ENCODE data around the gene YY1.

Gene YY1

GRCh38 chr14:100317912-100318808 lies 79.2 kb downstream of the YY1 start:
- no peak for DNase-seq

GRCh38 chr14:100320157-100320856 lies 81.4 kb downstream of the YY1 start:
- DNase-seq, result no peak

- no peak for DNase-seq
These were observed 82.7 kb downstream of the YY1 start for GRCh38 chr14:100321473-100322137.

DNA sequence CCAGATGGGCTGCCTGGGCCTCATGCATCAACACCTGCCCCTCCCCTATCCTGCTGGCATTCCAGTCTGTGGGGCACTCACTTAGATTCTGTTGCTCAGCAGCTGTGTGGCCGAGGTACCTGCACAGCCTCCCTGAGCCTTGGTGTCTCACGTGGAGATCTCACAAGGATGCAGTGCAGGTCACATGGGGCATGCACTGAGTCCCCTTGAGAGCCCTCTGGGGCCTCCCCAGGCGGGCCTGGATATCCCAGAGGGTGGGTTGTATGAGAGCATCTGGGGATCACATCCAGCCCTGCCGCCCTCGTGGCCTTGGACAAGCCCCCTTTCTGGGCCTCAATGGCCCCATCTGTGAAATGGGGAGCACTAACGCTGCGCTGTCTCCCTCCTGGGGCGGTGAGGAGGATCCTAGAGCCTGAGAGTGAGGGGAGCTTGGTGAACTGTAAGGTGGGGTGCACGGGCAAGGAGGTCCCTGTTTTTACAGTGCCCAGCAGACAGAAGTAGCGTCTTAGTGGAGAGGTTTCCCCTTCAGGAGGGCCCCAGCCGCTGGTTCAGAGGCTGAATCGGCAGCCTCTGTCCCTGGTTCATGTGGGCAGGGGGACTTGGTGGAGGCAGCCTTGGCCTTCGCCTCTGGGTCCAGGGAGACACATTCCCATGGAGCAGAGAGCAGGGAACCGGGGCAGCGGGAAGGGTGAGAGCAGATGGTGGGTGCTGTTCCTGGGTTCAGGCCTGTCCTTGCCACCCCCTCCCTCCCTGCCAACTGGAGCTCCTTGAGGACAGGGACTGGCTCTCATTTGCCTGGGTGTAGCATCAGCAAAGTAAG lies 83.4 kb downstream of the YY1 start:
- no peak for DNase-seq

GRCh38 chr14:100323121-100323941 lies 84.4 kb downstream of the YY1 start, which contains the start of gene SLC25A47:
Gene SLC25A47 (plus strand): TSS chr14:100323339. CDS start chr14:100323415, 76 bp downstream.
- DNase-seq, result no peak

DNA sequence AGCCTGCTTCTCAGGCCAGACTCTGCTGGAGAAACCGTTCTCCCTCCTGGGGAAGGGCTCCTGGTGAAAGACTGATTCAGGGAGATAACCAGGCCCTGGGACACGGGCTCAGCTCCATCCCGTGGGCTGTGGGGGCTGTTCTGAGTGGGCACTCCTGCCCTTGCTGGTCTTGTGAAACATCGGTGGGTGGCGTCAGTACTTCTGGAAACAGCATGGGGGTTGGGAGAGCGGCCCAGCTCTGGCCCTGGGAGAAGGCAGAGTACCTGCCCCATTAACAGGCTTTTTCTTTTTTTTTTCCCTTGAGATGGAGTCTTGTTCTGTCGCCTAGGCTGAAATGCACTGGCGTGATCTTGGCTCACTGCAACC lies 85.0 kb downstream of the YY1 start:
- DNase-seq, result no peak

DNA sequence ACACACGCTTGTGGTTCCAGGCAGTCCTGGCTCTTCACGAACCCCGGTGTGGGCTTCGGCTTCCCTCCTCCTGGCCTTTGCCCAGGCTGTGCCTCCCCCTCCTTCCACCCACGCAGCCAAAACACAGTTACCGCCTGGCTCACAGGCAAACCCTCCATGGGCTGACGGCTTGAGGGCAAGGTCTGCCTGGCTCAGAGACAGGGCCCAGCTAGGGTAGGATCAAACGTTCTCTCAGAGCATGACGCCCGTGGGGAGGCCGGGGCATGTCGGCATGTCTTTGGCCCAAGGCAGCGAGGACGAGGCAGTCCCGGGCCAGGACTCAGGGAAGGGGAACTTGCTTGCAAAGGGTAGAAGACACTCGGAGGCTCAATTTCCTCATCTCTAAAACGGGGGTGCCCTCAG lies 86.3 kb downstream of the YY1 start:
- DNase-seq, result no peak

- no peak for DNase-seq
These were observed 87.0 kb downstream of the YY1 start for GRCh38 chr14:100325958-100326357.

DNA sequence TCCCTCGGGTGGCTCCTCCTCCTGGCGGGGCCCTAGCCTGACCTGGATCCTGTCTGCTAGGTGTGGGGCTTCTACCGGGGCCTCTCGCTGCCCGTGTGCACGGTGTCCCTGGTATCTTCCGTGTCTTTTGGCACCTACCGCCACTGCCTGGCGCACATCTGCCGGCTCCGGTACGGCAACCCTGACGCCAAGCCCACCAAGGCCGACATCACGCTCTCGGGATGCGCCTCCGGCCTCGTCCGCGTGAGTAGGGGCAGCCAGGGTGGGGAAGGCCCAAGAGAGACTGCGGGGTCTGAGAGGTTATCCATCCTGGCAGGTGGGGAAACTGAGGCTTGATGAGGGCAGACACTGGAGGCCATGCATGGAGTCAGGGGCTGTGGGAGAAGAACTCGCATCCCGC lies 88.2 kb downstream of the YY1 start:
- no peak for DNase-seq

GRCh38 chr14:100328495-100329163 lies 89.7 kb downstream of the YY1 start:
- DNase-seq, result no peak

DNA sequence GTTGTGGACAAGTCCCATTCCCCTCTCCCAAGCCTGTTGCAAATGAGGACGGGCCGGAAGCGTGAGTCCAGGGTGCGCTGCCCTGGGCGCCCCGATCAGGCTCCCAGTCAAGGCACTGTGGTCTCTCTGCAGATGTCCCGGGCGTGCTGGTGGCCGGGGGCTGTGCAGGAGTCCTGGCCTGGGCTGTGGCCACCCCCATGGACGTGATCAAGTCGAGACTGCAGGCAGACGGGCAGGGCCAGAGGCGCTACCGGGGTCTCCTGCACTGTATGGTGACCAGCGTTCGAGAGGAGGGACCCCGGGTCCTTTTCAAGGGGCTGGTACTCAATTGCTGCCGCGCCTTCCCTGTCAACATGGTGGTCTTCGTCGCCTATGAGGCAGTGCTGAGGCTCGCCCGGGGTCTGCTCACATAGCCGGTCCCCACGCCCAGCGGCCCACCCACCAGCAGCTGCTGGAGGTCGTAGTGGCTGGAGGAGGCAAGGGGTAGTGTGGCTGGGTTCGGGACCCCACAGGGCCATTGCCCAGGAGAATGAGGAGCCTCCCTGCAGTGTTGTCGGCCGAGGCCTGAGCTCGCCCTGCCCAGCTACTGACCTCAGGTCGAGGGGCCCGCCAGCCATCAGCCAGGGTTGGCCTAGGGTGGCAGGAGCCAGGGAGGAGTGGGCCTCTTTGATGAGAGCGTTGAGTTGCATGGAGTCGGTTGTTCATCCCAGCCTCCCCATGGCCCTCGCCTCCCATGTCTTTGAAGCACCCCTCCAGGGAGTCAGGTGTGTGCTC lies 90.5 kb downstream of the YY1 start:
- no peak for DNase-seq

DNA sequence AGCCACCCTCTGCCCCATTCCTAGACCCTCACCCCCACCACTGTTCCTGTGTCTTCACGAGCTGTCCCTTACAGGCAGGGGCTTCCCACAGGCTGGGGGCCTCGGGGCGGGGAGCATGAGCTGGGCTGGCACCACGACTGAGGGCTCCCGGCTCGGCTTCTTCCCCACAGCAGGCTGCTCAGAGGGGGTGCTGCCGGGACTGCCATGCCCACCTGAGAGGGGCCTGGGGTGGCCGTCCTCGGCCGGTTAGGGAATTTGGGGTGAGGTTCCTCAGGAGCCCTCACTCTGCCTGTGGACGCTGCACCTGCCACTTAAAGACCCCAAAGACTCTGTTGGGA lies 91.0 kb downstream of the YY1 start:
- no peak for DNase-seq

- no peak for DNase-seq
These were observed 91.5 kb downstream of the YY1 start for GRCh38 chr14:100330388-100330931.

- no peak for DNase-seq
These were observed 93.2 kb downstream of the YY1 start for GRCh38 chr14:100332071-100332639.

Data from NCI-H446 treated with DMSO at 0.1 percent for 48 hours (cell line).